NCI-H128 (cell line): ENCODE results near the gene SNX11.
"Not testable (repeated sequence)": the region's sequence is repeated elsewhere in the genome, so short reads cannot be mapped to it uniquely, and the experiment has no call there.

Source experiments
- DNase-seq: peaks from one replicate; lab custom pipeline; 2025; ENCODE audit not compliant: unreplicated experiment; lab: John Stamatoyannopoulos, UW

Gene SNX11, protein sequence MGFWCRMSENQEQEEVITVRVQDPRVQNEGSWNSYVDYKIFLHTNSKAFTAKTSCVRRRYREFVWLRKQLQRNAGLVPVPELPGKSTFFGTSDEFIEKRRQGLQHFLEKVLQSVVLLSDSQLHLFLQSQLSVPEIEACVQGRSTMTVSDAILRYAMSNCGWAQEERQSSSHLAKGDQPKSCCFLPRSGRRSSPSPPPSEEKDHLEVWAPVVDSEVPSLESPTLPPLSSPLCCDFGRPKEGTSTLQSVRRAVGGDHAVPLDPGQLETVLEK

DNA sequence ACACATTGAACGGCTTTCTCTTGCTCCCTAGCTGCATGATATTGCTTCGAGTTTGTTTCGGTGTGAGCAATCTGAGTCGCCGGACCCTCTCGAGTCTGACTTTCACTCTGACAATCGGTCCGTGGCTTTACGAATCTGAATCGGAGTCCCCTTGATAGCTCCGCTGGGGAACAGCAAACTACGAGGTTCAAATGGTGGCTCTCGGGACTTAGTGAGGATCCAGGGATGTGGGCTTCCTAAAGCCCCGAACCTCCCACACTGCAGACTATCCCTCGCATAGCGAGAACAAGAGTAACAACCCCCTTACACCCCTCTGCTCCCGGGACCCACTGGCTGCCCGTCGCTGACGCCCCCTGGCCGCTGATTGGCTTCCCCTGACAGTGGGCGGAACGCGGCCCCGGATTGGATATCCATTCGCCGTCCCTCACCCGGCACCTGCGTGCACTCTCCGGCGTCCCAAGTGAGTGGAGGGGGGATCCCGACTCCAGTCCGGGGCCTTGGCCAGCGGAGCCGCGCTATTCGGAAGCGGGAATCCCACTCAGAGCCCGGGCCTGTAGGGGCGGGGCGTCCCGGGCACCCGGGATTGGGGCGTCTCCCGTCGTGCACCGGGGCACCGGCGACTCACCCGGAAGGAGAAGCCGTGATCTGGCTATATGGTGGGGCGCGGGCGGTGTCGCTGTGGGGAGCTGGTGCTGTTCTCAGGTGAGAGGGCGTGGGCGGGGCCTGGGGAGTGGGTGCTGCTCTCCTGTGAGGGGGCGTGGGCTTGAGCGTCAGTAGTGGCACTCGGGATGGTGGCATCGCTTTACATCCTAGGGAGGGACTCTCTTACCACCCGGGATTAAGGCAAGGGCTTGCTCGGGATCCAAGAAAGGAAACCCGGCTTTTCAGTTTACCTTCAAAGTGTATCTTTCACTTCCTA, at the start of gene SNX11:
Gene SNX11, plus strand, starts transcription at position 630 of the 919 bp plus-strand sequence. CDS start 4,278 bp downstream, outside the sequence.
- peak; percentile 63 for DNase-seq

DNA sequence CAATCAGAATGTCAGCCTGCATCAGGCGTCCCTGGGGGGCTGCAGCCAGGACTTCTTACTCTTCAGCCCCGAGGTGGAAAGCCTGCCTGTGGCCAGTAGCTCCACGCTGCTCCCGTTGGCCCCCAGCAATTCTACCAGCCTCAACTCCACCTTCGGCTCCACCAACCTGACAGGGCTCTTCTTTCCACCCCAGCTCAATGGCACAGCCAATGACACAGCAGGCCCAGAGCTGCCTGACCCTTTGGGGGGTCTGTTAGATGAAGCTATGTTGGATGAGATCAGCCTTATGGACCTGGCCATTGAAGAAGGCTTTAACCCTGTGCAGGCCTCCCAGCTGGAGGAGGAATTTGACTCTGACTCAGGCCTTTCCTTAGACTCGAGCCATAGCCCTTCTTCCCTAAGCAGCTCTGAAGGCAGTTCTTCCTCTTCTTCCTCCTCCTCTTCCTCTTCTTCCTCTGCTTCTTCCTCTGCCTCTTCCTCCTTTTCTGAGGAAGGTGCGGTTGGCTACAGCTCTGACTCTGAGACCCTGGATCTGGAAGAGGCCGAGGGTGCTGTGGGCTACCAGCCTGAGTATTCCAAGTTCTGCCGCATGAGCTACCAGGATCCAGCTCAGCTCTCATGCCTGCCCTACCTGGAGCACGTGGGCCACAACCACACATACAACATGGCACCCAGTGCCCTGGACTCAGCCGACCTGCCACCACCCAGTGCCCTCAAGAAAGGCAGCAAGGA, 49.0 kb upstream of the SNX11 start:
- DNase-seq, result no peak

DNA sequence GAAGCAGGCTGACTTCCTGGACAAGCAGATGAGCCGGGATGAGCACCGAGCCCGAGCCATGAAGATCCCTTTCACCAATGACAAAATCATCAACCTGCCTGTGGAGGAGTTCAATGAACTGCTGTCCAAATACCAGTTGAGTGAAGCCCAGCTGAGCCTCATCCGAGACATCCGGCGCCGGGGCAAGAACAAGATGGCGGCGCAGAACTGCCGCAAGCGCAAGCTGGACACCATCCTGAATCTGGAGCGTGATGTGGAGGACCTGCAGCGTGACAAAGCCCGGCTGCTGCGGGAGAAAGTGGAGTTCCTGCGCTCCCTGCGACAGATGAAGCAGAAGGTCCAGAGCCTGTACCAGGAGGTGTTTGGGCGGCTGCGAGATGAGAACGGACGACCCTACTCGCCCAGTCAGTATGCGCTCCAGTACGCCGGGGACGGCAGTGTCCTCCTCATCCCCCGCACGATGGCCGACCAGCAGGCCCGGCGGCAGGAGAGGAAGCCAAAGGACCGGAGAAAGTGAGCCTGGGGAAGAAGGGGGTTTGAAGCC, 48.4 kb upstream of the SNX11 start:
- no peak for DNase-seq

DNA sequence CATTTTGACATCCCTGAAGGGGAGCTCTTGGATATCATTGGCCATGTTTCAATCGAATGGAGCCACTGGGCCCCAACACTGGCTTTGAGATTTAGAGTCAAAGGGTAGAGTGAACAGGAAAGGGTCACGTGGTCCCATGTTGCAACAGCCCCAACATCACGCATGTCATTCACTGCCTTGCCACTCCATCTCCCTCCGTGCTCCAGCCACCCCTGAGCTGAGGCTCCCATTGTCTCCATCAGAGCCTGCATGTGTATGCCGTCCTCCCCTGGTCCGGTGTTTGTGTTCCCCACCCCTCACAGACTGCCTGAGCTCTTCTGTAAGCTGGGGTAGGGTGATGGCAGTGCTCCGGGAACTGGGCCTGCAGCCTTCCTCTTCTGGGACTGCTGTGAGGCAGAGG, 47.3 kb upstream of the SNX11 start:
- no peak for DNase-seq

DNA sequence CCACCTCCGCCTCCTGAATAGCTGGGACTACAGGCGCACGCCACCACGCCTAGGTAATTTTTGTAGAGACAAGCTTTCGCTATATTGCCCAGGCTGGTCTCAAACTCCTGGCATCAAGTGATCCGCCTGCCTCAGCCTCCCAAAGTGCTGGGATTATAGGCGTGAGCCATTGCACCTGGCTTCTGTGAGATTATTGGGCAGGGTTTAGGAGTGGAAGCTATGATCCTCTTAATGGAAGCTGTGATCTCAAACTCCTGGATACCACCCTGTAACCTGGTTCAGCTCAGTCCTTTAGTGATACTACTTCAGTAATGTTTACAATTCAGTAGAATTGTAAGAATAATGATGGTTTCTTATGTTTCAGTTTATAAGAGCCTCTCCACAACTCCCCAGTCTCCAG, 45.3 kb upstream of the SNX11 start:
- DNase-seq, result no peak

DNA sequence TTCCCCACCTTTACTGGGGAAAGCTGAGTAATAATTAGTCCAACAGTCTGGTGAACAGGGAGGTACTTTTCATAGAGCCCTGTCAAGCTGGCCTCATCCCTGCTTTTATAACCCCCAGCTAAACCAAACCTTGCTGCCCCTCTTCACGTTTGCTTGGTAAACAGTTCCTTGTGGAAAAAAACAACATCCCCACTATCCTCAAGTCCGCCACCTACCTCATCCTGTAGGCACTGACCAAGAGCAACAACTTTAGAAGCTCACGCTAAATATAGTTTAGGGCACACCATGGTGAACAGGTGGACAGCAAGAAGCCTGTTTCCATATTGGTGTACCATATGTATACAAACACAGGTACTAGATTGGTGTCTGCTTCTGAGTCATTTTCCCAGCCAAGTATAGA, 42.9 kb upstream of the SNX11 start:
- DNase-seq, result no peak

DNA sequence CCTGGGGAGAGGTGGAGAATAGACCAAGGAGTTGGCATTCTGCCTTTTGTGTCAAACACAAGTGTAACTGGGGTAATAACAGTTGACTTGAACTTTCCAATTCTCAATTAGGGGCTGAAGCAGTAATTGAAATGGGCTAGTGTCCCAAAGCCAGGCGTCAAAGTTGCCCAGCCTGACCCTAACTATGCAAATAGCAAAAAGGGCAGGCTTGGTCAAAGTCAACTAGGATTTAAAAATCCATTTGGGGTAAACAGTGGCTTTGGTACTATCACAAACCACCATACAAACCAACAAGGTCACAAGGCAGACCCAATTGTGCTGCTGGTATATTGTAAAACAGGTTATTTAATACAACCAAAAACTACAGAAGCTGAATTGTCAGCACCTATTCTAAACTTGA, 41.4 kb upstream of the SNX11 start:
- DNase-seq, result no peak

DNA sequence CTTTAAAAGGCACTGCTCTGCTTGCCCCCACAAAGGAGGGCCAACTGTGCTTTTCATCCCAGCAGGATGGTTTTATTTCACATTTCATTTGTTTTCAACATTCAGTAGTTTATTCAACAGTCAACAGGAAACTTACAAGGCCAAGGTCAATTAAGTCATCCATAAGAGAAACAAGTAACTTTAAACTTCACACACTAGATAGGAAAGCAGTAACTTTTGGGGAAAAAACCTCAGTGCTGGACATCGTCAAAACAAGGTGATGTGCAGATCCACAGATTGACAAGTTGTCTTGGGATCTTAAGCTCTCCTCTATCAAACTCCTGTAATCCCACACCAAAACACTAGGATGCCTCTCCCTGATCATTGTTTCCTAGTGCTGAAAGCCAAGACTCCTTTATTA, 40.9 kb upstream of the SNX11 start:
- DNase-seq, result no peak

DNA sequence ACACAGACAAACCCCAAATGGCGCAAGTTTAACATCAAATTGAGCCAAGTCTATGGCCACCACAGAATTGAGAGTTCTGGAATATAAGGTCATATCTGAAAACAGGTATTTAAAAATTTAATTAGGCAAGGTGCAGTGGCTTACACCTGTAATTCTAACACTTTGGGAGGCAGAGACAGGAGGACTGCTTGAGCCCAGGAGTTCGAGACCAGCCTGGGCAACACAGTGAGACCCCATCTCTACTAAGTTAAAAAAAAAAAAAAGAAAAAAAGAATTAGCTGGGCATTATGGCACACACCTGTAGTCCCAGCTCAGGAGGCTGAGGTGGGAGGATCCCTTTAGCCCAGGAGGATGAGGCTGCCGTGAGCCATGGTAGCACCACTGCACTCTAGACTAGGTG, 40.3 kb upstream of the SNX11 start:
- DNase-seq, result no peak

DNA sequence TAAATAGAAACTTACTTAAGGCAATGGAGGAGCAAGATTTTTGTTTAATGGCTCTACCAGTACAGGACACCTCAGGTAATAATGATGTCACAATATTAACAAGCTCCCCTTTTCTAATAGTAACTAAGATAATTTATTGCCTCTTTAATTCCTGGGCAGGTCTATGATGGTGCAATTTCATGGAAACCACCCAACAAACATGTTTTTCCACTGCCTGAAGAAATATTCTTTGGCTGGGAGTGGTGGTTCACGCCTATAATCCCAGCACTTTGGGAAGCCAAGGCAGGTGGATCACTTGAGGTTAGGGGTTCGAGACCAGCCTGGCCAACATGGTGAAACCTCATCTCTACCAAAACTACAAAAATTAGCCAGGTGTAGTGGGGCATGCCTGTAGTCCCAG, 39.8 kb upstream of the SNX11 start:
- DNase-seq, result not testable (repeated sequence)

DNA sequence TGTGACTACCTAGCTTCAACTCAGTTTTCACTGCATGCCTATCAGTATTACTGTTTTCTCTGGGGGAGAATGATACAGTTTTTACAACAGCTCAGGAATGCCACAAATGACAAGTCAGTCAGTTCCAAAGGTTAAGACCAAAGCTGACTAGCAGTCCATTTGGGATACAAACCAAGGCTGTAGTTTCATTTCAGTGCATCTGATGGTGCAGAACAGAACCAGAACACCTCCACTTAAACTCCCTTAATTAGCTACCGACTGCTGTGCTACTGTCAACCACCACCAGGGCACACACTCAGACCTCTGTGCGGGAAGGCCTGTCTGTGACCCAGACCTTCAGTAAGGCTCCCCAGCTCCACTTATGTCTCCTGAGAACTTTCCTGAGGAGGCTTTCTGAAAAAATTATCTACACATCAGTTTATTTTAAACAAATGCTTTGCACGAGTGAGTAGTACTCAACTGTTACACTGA, 39.0 kb upstream of the SNX11 start:
- DNase-seq, result no peak

DNA sequence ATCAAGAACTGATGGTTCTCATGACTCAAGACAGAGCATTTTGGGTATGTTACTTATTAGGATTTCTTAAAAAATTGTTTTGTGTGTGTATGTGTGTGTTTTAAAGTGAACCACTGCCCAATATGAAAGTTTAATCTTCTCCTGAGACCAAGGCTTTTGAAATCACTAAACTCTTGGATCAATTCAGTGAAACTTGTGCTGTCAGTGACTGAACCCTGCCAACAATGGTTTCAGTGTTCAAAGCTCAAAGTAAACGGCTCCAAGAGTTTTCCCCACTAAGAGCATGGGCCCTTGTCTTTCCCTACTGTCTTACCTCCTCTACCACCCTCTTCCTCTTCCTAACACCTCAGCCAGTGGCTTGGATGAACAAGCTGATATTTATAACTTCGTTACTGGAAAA, 37.4 kb upstream of the SNX11 start:
- DNase-seq, result no peak

DNA sequence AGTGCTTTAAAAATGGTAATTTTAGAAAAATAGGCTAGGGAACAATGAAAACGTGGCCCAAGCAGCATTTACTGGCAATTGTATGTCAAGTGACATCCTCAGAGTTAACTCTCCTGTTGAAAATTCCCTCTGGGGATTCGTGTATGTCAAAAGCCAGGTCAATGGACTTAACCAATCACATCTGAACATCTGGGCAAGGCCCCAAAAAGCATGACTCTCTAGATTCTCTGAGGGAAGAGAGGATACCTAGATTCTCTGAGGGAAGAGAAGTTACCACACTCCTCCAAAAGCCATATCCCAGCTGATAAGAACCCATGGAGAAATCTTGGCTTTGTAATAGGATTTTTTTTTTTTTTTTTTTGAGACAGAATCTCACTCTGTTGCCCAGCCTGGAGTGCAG, 35.9 kb upstream of the SNX11 start:
- DNase-seq, result no peak

DNA sequence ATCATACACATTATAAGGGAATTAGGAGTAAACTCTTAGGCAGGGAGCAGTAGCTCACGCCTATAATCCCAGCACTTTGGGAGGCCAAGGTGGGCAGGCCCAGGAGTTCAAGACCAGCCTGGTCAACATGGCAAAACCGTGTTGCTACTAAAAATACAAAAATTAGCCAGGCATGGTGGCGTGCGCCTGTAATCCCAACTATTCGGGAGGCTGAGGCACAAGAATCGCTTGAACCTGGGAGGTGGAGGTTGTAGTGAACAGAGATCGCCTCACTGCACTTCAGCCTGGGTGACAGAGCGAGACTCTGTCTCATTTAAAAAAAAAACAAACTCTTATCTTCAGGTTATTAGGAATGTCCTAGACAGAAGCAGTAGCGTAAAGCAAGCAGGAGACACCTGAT, 34.8 kb upstream of the SNX11 start:
- not testable (repeated sequence) for DNase-seq

DNA sequence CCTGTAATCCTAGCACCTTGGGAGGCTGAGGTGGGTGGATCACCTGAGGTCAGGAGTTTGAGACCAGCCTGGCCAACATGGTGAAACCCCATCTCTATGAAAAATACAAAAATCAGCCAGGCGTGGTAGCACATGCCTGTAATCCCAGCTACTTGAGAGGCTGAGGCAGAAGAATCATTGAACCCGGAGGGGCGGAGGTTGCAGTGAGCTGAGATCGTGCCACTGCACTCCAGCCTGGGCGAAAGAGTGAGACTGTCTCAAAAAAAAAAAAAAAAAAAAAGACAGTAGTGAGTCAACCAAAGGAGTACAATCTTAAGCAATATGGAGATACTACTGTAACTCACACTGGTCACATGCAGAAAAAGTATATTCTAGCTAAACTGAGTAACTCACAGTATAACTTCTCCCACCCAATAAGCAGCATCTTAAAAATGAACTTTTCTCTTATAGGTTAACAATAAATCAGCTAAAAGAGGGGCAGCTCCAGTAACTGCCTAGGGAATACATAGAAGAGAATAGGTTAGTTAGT, 33.9 kb upstream of the SNX11 start:
- not testable (repeated sequence) for DNase-seq

DNA sequence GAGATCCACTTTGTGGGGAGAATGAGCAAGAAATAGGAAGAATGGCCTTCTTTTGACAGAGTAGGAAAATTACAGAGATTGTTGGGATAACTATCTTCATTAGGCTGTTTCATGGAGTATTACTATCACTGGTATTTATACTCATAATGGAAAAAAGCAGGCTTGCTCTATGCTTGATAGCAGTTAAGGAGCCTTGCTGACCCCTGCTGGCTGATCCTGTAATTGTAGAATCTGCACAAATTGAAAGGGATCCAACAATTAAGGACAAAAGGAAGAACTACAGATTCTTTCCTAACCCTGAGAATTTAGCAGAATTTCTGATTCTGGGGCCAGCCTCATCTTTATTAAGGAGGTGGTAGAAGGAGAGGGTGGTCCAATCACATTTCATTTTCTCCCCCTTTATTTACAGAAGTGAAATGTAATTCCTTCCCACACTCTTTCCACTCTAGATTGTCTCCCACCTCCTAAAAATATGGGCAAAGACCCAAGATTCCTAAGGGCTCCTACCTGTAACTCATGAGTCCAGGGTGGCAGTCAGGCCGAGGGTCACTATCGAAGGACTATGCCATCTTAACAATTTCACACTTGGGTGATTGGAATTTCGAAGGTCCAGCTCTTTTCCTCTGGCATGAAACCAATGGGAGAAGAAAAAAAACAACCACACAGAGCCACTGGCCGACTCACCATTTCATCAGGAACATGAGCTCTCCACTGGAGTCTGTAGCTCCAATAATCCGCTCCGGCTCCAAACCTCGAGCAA, 33.1 kb upstream of the SNX11 start:
- peak; percentile 17 for DNase-seq

DNA sequence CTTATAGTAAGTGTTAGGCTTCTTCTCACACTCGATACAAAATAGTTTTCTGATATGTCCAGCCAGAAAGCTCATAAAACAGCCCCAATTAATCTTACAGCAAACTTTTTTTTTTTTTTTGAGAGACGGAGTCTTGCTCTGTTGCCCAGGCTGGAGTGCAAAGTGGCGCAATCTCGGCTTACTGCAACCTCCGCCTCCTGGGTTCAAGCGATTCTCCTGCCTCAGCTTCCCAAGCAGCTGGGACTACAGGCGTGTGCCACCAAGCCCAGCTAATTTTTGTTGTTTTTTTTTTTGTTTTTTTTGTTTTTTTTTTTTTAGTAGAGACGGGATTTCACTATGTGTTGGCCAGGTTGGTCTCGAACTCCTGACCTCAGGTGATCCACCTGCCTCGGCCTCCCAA, 30.4 kb upstream of the SNX11 start:
- DNase-seq, result not testable (repeated sequence)

DNA sequence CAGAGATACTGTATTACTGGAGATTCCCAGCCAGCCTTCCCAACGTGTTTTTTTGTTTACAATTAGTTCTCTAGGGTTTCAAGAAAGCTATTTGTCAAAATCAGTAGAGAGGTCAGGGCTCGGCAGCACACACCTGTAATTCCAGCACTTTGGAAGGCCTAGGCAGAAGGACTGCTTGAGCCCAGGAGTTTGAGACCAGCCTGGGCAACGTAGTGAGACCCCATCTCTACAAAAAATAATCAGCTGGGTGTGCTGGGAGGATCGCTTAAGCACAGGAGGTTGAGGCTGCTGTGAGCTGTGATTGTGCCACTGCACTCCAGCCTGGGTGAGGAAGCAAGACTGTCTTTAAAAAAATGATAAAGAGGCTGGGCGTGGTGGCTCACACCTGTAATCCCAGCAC, 25.7 kb upstream of the SNX11 start:
- DNase-seq, result no peak

DNA sequence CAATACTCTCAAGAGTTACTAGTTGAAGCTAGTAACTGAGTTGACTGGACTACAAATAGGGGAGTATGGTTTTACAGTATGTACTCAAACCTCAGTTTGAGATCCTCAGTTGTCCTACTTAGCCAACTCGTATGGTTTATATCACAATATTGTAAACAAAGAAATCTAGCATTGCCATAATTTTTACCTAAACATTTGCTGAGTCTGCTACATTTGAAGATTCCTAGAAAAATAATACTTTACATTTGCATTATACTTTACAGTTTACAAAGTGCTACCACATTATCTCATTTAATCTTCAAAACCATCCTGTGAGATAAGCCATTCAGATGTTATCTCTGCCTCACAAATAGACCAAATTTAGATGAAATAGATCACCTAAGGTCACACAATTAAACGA, 22.6 kb upstream of the SNX11 start:
- DNase-seq, result no peak

DNA sequence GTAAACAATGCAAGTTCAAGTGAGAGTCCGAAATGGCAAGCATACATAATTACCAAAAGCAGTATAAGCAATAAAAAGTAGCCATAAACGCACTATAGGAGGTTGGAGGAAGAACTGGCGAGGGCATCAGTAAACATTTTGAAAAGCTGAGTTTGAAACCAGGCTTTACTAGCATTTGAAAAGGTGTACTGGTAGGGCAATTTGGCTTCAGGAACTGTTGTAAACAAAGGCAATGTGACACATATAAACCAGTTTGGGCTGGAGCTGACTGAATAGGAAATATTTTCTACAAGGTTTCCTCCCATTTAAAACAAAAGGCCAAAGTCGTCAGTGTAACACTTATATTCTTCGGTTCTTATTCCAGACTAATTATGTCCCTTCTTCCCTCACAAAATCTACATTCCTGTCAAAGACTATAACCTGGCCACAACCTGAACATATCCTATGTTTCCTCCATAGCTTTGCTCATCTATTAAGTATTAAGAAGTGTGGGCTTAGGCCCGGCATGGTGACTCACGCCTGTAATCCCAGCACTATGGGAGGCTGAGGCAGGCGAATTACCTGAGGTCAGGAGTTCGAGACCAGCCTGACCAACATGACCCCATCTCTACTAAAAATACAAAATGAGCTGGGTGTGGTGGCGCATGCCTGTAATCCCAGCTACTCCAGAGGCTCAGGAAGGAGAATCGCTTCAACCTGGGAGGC, 14.1 kb upstream of the SNX11 start:
- no peak for DNase-seq
